OCI-LY3 (cell line): ENCODE data around the gene RNF13.

Experiments
- H2AFZ ChIP-seq: fragments of 200-600, 300-600 bp; shearing (Covaris generic); 2 replicates; pipeline ENCODE4 v1.6.0; 2014; ENCODE audit warnings: antibody characterized with exemption, low read depth, low read length
- H3K27ac ChIP-seq: fragments of 200-600, 300-600 bp; sonication (generic); 2 replicates; pipeline ENCODE4 v1.5.1; 2014; ENCODE audit warnings: mild to moderate bottlenecking, low read length, moderate library complexity, mixed read lengths
- H3K27me3 ChIP-seq: fragments of 200-600, 300-600 bp; sonication (generic); 2 replicates; pipeline ENCODE4 v1.6.1; 2014; ENCODE audit warnings: low read depth, low read length, mixed read lengths
- H3K36me3 ChIP-seq: fragments of 200-600, 300-600 bp; sonication (generic); replicated peaks from 2 replicates; pipeline ENCODE3; 2014; ENCODE audit warnings: low read depth, low read length, mixed read lengths
- H3K4me1 ChIP-seq: fragments of 300-600, 200-600 bp; sonication (generic); 2 replicates; pipeline ENCODE4 v1.6.1; 2014; ENCODE audit warnings: low read length, mixed read lengths
- H3K4me2 ChIP-seq: fragments of 200-600, 300-600 bp; sonication (generic); 2 replicates; pipeline ENCODE4 v1.6.1; 2014; ENCODE audit warnings: low read length, mixed read lengths
- H3K4me3 ChIP-seq: fragments of 300-600, 200-600 bp; sonication (generic); 2 replicates; pipeline ENCODE4 v1.5.1; 2014; ENCODE audit warnings: antibody characterized with exemption, mild to moderate bottlenecking, low read length, moderate library complexity
- H3K79me2 ChIP-seq: fragments of 300-600, 200-600 bp; shearing (Covaris generic); 2 replicates; pipeline ENCODE4 v1.6.1; 2014; ENCODE audit warnings: mild to moderate bottlenecking, low read length, mixed read lengths
- H3K9ac ChIP-seq: fragments of 300-600, 200-600 bp; shearing (Covaris generic); 2 replicates; pipeline ENCODE4 v1.6.0; 2014; ENCODE audit warnings: mild to moderate bottlenecking, low read length, moderate library complexity
- H3K9me3 ChIP-seq: fragments of 200-600, 300-600 bp; shearing (Covaris generic); 2 replicates; pipeline ENCODE4 v1.6.1; 2014; ENCODE audit warnings: low read length, mixed read lengths; ENCODE audit not compliant: insufficient read depth
- H4K20me1 ChIP-seq: fragments of 200-600, 300-600 bp; sonication (generic); 2 replicates; pipeline ENCODE4 v1.6.1; 2016; ENCODE audit warnings: low read length, mixed read lengths; ENCODE audit not compliant: insufficient read depth
- CTCF ChIP-seq: fragments of 200-600, 300-600 bp; sonication (generic); IDR thresholded peaks from 2 replicates; pipeline ENCODE4 v1.5.1; 2014; ENCODE audit warnings: antibody characterized with exemption, low read length, low read depth
- EZH2phosphoT487 ChIP-seq: fragments of 200-600 bp; shearing (Covaris generic); IDR thresholded peaks from 2 replicates; pipeline ENCODE4 v1.6.1; 2018; ENCODE audit warnings: antibody characterized with exemption, mixed run types, low read depth

The RNF13 gene, protein sequence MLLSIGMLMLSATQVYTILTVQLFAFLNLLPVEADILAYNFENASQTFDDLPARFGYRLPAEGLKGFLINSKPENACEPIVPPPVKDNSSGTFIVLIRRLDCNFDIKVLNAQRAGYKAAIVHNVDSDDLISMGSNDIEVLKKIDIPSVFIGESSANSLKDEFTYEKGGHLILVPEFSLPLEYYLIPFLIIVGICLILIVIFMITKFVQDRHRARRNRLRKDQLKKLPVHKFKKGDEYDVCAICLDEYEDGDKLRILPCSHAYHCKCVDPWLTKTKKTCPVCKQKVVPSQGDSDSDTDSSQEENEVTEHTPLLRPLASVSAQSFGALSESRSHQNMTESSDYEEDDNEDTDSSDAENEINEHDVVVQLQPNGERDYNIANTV

DNA sequence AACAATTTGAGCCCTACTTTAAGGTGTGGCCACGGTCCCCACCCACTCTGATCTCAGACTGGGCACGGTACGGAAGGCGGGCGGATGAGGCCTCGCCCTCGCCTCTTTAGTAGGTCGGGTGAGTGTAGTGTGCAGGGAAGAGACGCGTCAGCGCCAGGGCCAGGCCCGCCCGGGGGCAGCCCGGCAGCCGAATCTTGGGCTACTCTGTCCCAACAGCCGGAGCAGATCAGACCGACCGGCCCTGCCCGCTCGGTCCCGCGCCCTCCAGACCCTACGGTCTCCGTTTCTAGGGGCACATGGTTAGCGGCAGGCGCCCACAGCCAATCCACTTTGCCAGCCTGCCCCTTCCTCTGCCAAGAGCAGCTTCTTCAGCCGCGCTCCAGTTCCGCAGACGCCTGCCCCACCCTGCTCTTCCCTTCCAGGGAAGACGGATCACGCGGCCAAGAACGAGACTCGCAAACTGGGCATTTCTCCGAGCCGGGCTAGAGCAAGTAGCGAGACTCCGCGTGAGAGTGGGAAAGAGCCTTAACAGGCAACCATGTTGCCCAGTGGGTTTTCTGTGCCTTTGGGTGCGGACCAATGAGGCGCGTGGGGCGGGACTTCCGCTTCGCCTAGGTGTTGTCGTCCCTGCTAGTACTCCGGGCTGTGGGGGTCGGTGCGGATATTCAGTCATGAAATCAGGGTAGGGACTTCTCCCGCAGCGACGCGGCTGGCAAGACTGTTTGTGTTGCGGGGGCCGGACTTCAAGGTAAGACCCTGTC, at the start of gene RNF13:
Gene RNF13 (plus strand): TSS at position 610 of the 761 bp plus-strand sequence. CDS start 32,812 bp downstream, outside the sequence.
- Histone ChIP-seq H3K9ac (peak within 1 kb of the TSS; percentile 88), H4K20me1 (peaks cover 38% of the 10 kb centered on the region), H3K4me1 (peaks cover 37% of the 10 kb centered on the region), H3K4me3 (peak within 1 kb of the TSS; percentile 90), H3K27ac (peak within 1 kb of the TSS; percentile 85), H3K27me3 (no peaks in the 10 kb centered on the region), H3K9me3 (no peaks in the 10 kb centered on the region), H3K36me3 (peaks cover 4% of the 10 kb centered on the region), H3K4me2 (peak within 1 kb of the TSS; percentile 86), H2AFZ (peak within 1 kb of the TSS; percentile 91), H3K79me2 (peaks cover 48% of the 10 kb centered on the region)
- TF ChIP-seq CTCF = no peak
- TF ChIP-seq EZH2phosphoT487 = no peak

DNA sequence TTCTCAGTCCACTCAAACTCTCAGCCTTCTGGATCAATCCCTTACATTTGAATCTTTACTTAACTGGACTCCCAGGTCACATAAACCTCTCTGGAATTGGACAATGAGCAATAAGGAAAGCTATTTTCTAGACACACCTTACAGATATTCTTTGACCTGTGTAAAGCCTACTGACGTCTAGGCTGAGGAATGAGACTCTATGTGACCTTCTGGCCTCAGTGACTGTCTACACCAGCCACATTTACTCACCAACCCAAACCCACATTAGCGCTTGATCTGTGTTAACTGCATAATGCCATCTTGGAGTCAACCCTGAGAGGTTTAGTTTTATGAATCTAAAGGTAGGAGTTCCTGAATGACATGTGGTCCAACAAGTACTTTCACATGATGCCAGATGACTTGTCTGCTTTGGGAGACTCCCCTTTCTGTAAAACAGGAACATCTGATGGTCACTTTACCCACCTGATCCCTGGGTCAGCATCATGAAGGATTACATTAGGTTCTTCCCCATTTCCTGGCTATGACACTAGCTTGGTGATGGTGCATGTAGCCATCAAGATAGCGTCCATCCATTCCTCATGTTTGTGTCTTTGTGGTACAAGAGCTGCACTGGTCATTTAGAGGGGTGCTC, 49.3 kb upstream of the RNF13 start:
- no peaks in the 10 kb centered on the region for H3K4me1 ChIP-seq

GRCh38 chr3:149764302-149764701, 48.7 kb upstream of the RNF13 start:
- Histone ChIP-seq H3K9ac (no peak overlapping the region), H3K4me2 (no peak overlapping the region), H3K79me2 (no peaks in the 10 kb centered on the region), H3K9me3 (no peaks in the 10 kb centered on the region), H3K36me3 (no peaks in the 10 kb centered on the region), H4K20me1 (no peaks in the 10 kb centered on the region), H3K27me3 (peaks cover 44% of the 10 kb centered on the region), H2AFZ (no peak overlapping the region), H3K4me1 (no peaks in the 10 kb centered on the region), H3K4me3 (no peak overlapping the region), H3K27ac (no peak overlapping the region)
- TF ChIP-seq EZH2phosphoT487 (no peak), CTCF (no peak)

More for the DNA sequence above, 49.3 kb upstream of the RNF13 start:
- H3K27ac ChIP-seq = no peak overlapping the region
- peaks cover 42% of the 10 kb centered on the region for H3K27me3 ChIP-seq
- H4K20me1 ChIP-seq = no peaks in the 10 kb centered on the region
- H3K9ac ChIP-seq = no peak overlapping the region
- no peak overlapping the region for H3K4me2 ChIP-seq
- H2AFZ ChIP-seq = no peak overlapping the region
- no peak overlapping the region for H3K4me3 ChIP-seq
- no peaks in the 10 kb centered on the region for H3K36me3 ChIP-seq
- TF ChIP-seq EZH2phosphoT487 = no peak
- TF ChIP-seq CTCF = no peak
- H3K9me3 ChIP-seq = no peaks in the 10 kb centered on the region
- H3K79me2 ChIP-seq = no peaks in the 10 kb centered on the region
